GM18508 (cell line): ENCODE results near the gene ST6GAL1.
"Not testable (repeated sequence)": the region's sequence is repeated elsewhere in the genome, so short reads cannot be mapped to it uniquely, and the experiment has no call there.

ENCODE experiments used
- ATAC-seq: cut with Tn5 transposase; IDR thresholded peaks from one replicate; pipeline ENCODE4 v1.9.1; 2021; ENCODE audit warnings: moderate number of reproducible peaks; ENCODE audit not compliant: insufficient read depth, unreplicated experiment

Gene ST6GAL1, protein sequence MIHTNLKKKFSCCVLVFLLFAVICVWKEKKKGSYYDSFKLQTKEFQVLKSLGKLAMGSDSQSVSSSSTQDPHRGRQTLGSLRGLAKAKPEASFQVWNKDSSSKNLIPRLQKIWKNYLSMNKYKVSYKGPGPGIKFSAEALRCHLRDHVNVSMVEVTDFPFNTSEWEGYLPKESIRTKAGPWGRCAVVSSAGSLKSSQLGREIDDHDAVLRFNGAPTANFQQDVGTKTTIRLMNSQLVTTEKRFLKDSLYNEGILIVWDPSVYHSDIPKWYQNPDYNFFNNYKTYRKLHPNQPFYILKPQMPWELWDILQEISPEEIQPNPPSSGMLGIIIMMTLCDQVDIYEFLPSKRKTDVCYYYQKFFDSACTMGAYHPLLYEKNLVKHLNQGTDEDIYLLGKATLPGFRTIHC

DNA sequence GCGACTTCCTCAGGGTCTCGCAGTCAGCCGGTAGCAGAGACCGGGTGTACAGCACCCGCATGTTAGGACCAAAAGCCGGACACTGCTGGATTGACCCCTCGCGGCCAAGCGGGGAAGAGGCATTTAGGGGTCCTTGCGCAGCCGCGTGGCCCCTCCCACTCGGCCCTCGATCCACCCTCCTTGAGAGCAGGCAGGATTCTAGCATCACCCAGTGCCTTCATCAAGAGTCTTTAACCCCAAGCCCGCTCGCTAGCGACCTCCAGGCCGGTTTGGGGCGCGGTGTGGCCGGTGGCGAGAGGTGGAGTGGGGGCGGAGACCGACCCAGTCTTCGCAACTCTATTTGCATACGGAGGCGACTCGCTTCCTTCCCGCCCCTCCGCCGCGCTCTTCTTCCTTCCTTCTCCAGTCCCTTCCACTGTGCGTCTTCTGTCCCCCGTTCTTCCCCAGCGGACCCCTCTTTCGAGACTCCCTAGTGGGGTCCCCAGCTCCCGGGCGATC is at the start of gene ST6GAL1:
ST6GAL1 (plus strand) TSS at position 384 of the 498 bp plus-strand sequence. CDS start 112,178 bp downstream, outside the sequence.
- no peak for ATAC-seq

GRCh38 chr3:186882150-186882524 is 48.2 kb upstream of the ST6GAL1 start:
- ATAC-seq, result no peak

- ATAC-seq, result no peak
These were observed 47.2 kb upstream of the ST6GAL1 start for GRCh38 chr3:186882881-186883685.

- no peak for ATAC-seq
These were observed 46.7 kb upstream of the ST6GAL1 start for GRCh38 chr3:186883686-186884058.

DNA sequence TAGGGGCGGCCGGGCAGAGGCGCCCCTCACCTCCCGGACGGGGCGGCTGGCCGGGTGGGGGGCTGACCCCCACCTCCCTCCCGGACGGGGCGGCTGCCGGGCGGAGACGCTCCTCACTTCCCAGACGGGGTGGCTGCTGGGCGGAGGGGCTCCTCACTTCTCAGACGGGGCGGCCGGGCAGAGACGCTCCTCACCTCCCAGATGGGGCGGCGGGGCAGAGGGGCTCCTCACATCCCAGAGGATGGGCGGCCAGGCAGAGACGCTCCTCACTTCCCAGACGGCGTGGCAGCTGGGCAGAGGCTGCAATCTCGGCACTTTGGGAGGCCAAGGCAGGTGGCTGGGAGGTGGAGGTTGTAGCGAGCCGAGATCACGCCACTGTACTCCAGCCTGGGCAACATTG is 45.5 kb upstream of the ST6GAL1 start:
- ATAC-seq, result not testable (repeated sequence)

DNA sequence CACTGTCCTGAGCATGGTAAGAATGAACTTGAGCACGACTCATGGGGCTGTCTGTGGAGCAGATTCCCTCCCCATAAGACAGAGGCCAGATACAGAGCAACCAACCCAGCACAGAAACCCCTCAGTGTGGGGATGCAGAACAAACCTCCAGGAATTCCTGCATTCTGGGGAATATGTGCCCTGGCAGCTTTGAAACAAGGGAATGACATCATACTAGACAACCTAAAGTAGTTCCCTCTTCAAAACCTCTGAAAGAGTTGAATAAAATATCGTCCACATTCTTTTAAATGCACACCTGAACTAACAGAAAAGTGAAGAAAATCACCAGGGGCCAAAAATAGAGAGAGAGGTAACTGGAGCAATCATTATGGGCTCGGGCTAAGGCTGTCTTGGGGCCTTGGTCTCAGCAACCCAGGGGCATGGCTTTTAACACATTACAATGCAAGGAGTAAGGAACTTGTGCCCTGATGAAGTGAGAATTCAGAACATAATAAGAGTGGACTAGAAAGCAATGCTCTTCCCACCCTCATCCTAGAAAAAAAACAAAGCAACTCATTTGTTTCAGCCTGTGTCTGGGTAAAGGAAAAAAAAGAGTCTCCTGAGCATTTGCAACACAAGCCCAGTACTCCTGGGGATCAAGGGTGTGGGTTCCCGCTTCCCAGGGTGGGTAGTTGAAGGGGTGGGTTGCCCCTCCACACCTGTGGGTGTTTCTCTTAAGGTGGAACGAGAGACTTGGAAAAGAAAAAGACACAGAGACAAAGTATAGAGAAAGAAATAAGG is 43.9 kb upstream of the ST6GAL1 start:
- no peak for ATAC-seq

GRCh38 chr3:186887507-186887938 is 42.8 kb upstream of the ST6GAL1 start:
- ATAC-seq, result not testable (repeated sequence)

- no peak for ATAC-seq
These were observed 41.8 kb upstream of the ST6GAL1 start for GRCh38 chr3:186888569-186888968.

GRCh38 chr3:186889698-186890097 is 40.6 kb upstream of the ST6GAL1 start:
- not testable (repeated sequence) for ATAC-seq

DNA sequence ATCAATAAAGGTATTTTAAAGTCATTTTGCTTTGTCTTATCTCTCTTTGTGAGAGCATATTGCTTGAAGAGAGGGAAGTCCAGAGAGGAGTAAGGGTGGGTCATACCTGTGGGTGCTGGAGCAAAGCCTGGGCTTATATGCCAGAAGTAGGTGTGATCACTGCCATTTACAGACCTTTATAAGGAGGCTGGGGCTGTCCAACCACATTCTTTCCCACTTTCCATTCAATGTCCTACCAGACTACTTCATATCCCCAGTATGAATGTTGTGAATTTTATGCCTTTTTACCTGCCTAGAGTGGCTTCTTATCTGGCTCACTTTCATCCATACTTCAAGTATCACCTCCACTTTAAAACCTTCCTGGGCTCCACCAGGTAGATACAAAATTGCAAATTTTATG is 39.4 kb upstream of the ST6GAL1 start:
- no peak for ATAC-seq

- not testable (repeated sequence) for ATAC-seq
These were observed 37.3 kb upstream of the ST6GAL1 start for GRCh38 chr3:186893071-186893470.

GRCh38 chr3:186895406-186895805 is 34.9 kb upstream of the ST6GAL1 start:
- no peak for ATAC-seq

- ATAC-seq, result no peak
These were observed 34.3 kb upstream of the ST6GAL1 start for GRCh38 chr3:186896006-186896405.

- ATAC-seq, result no peak
These were observed 33.5 kb upstream of the ST6GAL1 start for GRCh38 chr3:186896875-186897274.

- ATAC-seq, result no peak
These were observed 29.1 kb upstream of the ST6GAL1 start for GRCh38 chr3:186901135-186901734.

GRCh38 chr3:186902154-186902553 is 28.2 kb upstream of the ST6GAL1 start:
- no peak for ATAC-seq

DNA sequence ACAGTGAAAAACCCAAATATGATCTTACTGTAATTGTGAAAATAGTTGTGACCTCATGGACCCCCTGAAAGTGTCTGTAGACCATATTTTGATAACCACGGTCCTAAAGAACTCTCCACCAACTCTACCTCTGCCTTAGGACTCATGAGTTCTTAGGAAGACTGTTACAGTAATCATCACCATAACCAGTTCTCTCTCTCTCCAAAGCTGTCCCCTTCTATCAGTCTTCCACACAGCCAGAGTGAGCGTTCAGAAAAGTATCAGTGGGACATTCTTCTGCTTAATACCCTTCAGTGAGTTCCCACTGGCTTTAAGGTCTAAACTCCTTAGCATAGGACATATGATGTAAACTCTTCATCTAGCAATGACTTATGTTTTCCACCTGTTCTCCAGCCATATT is 27.6 kb upstream of the ST6GAL1 start:
- ATAC-seq, result no peak

GRCh38 chr3:186903676-186904075 is 26.6 kb upstream of the ST6GAL1 start:
- ATAC-seq, result not testable (repeated sequence)

DNA sequence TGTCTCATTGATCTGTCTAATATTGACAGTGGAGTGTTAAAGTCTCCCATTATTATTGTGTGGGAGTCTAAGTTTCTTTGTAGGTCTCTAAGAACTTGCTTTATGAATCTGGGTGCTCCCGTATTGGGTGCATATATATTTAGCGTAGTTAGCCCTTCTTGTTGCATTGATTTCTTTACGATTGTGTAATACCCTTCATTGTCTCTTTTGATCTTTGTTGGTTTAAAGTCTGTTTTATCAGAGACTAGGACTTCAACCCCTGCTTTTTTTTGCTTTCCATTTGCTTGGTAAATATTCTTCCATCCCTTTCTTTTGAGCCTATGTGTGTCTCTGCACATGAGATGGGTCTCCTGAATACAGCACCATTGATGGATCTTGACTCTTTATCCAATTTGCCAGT is 23.3 kb upstream of the ST6GAL1 start:
- ATAC-seq, result not testable (repeated sequence)
